NOMO-1 treated with dmso at 0.1 percent for 144 hours (cell line): ENCODE measurements around the gene CBARP.

ENCODE experiments used
- DNase-seq: peaks from one replicate; lab custom pipeline; 2025; ENCODE audit not compliant: unreplicated experiment; lab: John Stamatoyannopoulos, UW

The CBARP gene

GRCh38 chr19:1229056-1229923 is 8.5 kb downstream of the CBARP start:
- DNase-seq, result no peak

GRCh38 chr19:1228161-1228957 is 9.4 kb downstream of the CBARP start:
- DNase-seq, result no peak

DNA sequence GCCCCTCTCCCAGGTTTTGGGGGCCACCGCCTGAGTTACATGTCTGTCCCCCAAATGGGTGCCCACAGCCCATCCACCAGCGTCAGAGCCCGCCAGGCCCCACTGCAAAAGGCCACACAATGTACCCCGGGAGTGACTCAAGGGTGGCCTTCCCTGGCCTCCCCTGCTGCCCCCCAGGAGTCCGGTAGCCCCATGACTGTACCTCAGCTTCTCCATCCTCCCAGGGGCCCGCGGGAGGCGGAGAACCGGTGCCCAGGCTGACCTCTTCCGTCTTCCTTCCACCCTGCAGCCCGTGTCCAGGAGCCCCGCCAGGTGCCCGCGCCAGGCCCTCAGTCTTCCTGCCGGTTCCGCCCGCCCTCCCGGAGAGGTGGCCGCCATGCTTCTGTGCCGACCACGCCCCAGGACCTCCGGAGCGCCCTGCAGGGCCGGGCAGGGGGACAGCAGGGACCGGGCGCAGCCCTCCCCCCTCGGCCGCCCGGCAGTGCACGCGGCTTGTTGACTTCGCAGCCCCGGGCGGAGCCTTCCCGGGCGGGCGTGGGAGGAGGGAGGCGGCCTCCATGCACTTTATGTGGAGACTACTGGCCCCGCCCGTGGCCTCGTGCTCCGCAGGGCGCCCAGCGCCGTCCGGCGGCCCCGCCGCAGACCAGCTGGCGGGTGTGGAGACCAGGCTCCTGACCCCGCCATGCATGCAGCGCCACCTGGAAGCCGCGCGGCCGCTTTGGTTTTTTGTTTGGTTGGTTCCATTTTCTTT is 10.3 kb downstream of the CBARP start:
- DNase-seq, result no peak

GRCh38 chr19:1226522-1227303 is 11.1 kb downstream of the CBARP start:
- no peak for DNase-seq

GRCh38 chr19:1226227-1226518 is 11.6 kb downstream of the CBARP start:
- DNase-seq, result no peak

- DNase-seq, result no peak
Measured at GRCh38 chr19:1225440-1226226, 12.2 kb downstream of the CBARP start.

GRCh38 chr19:1224847-1225246 is 13.0 kb downstream of the CBARP start:
- no peak for DNase-seq

DNA sequence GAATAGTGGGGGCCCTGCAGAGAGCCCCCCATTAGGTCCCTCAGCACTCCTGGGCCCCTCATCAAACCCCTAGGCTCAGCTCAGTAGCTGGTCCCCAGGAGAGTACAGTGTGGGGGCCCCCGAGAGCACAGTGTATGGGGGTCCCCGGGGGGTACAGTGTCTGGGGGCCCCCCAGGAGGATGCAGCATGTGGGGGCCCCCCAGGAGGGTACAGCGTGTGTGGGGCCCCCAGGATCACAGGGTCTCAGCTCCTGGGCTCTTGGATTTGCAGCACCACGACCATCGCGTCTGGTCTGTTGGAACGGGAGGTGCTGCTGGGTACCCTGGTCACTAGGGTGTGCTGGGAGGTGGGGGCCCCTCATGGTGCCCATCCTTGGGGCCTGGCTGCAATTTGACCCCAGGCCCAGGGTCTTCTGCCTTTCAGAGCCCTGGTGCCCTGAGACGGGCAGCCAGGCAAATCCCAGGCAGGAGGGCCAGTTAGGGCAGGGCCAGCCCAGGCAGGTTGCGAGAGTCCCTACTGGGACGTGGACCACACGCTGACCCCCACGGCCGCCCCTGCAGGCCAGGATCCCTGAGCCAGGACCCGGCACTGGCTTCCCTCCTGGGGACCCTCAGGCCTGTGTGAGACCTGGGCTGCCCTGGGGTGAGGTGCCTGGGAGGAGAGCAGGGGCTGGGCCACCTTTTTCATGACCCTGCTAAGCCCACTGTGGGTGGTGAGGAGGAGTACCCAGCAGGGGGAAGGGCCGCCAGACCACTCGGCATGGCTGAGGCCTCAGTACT is 13.6 kb downstream of the CBARP start:
- no peak for DNase-seq

DNA sequence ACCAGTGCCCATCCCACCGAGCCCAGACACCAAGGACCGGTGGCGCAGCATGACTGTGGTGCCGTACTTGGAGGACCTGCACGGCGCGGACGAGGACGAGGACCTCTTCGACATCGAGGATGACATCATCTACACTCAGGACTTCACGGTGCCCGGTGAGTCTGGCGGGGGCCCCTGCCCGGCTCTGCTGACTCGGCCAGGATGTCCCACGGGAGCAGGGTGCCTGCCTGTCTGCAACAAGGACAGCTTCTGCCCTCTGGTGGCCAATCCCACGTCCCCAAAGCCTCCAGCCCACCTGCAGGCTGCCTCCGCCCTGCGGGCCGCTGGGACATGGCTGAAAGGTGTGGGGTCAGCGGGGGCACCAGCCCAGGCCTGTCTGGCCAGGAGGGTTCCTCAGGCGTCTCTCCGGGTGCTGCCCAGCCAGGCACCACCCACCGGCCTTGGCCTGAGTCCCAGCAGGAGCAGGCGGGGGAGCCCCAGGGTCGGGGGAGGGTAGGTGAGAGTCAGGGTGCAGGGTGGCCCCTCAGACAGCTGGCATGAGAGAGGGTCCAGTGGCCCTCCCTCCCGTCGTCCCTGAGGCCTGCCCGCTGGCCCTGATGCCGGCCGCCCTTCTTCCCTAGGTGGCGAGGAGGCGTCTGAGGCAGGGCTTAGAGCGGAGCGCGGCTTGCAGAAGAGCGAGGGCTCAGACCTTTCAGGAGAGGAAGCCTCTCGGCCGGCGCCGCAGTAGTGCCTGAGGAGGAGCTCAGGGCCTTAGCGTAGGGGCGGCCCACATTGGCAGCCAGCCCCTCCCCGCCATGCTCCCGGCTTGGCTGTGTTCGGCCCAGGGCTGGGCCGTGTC is 14.6 kb downstream of the CBARP start:
- DNase-seq, result no peak

DNA sequence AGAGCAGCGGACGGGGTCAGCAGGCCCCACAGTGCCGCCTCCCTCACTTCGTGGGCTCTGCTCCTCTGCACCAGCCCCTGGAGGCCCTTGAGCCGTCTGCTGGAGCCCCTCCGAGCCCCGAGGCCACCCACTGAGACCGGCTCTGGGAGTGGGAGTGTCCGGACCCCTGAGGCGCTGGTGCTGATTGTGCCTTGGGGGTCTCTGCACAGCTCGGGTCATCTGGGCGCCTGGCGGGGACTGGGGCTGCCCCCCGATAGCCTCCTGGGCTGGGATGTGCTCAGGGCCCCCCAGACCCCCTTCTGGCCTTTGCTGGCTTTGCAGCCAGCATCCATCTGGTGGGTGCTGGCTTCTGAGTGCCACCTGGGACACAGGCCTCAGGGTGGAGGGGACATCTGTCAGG is 15.4 kb downstream of the CBARP start:
- no peak for DNase-seq

GRCh38 chr19:1221904-1222255 is 15.9 kb downstream of the CBARP start:
- DNase-seq, result no peak

DNA sequence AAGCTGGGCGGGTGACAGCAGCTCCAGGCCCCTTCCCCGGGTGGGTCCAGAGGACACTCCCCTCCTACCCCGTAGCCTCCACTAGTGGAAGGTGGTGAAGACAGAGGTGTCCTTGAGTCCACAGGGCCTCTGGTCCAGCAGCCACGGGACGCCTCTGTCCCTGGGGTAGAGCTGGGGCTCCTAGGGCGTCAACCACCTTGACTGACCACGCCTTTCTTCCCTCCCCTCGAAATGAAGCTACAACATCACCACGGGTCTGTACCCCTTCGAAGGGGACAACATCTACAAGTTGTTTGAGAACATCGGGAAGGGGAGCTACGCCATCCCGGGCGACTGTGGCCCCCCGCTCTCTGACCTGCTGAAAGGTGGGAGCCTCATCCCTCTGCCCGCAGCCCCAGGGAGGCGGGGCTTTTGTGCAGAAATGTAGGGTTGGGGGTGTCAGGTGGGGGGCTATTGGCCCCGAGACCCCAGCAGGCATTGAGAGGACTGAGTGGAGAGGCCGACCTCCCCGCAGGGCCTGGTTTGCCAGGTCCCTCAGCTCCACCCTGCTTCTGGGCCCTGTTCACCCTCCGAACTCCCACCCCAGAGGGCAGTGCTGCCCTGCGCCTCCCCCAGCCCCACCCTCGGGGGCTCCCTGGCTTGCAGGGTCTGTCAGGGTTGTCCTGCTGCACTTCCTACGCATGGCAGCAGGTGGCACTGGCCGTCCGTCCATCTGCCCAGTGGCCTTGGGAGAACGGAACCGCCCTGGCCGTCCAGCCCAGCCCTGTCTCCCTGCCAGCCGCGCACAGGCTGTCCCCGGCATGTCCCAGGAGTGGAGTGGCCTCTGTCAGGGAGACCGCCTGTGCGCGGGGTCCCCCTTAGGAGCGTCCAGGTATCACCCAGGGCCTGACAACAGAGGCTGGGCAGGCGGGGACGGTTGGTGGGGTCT is 16.6 kb downstream of the CBARP start:
- DNase-seq, result no peak

GRCh38 chr19:1220477-1220930 is 17.3 kb downstream of the CBARP start:
- no peak for DNase-seq

DNA sequence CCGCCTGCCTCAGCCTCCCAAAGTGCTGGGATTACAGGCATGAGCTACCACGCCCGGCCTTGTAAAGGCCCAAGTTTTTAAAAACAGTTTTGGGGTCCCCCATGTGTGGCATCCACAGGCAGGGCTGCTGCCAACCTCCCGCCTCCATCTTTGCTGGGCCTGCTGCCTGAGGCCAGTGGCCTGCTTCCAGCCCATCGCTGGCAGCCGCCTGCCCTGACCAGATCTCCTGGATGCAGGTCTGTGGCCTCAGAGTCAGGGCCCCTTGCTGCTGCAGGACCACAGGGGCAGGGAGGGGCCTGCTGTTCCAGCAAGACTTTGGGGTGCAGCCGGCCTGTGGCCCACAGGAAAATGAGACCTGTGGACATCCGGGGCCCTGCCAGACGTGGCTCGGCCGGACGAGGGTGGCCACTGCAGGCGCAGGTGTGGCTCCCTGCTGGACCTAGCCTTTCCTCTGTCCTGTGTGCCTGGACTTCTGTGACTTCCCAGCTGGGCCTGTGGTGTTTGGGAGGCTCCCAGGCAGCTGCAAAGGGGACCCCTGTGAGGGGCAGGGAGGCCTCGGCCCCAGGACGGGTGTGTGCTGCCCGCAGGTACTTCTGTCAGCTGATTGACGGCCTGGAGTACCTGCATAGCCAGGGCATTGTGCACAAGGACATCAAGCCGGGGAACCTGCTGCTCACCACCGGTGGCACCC is 17.9 kb downstream of the CBARP start:
- no peak for DNase-seq

GRCh38 chr19:1218751-1219567 is 18.8 kb downstream of the CBARP start:
- no peak for DNase-seq

- DNase-seq, result no peak
Measured at GRCh38 chr19:1217366-1217765, 20.4 kb downstream of the CBARP start.
